Measurements from ENCODE around the gene TMEM208. TPM values are rescaled to one million over a fixed set of nuclear protein-coding genes. Genes with fewer than 3 reads are reported as not detected.

The TMEM208 gene
- total and polyA plus RNA-seq, 2 of the 8 experiments (the other 6 are each of a cell fraction or from before 2014, with no cell fraction given): 37.7 to 100.0 TPM

- TF ChIP-seq CREB1 (IDR thresholded peaks at IDR 0.05): peak; percentile 60; the same call in 1 of the 2 replicates
- peak; percentile 78 to 92; a peak in 3 of 4 replicates for TF ChIP-seq HDAC2 (IDR thresholded peaks at IDR 0.05; ENCODE audit: borderline replicate concordance in 1 of 2, low read depth in 2 of 2, low read length in 2 of 2)
- peak; percentile 69 for TF ChIP-seq EGR1 (IDR thresholded peaks at IDR 0.05; ENCODE audit: borderline replicate concordance, low read depth, low read length)
- TF ChIP-seq NANOG (IDR thresholded peaks at IDR 0.05; ENCODE audit: insufficient read depth, low read depth, low read length, poor library complexity, severe bottlenecking): peak; percentile 27
Measured at GRCh38 chr16:67184995-67185650, 41.8 kb upstream of the TMEM208 start (continued).
